Measurements from ENCODE around the gene EVA1A. TPM values are rescaled to one million over a fixed set of nuclear protein-coding genes. Genes with fewer than 3 reads are reported as not detected.
A peak's percentile ranks its signal among the peaks of the same experiment; 100 is the strongest.

Gene EVA1A
- total and polyA plus RNA-seq, 2 experiments from 2014 or later = 4.6 to 7.9 TPM

DNA sequence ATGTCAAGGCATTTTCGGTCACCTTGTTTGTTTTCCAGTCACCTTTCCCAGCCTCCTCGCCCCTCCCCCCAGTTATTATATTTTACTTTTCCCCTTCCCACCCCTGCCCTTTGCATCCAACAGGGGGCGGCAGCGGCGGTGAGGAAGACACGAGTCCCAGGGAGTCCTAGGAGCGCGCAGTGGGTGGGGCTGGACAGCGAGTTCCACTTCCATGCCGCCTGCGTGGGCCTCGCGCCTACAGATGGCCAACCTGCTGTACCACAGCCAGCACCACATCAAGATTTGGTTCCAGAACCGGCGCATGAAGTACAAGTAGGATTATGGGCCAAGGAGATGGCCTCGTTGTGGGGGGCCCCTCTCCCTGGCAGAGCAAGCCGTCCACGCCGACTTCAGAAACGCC lies 37.2 kb upstream of the EVA1A start:
- Mint-ChIP-seq H3K4me1 (no peaks in the 10 kb centered on the region), H3K4me3 (no peak overlapping the region), H3K27me3 (ENCODE audit: insufficient read depth, low read depth, poor library complexity) (peaks cover 3% of the 10 kb centered on the region), H3K36me3 (ENCODE audit: low read depth) (no peaks in the 10 kb centered on the region), H3K27ac (no peak overlapping the region), H3K9me3 (no peaks in the 10 kb centered on the region)
- H3K4me2 ChIP-seq = no peak overlapping the region
- H4K20me1 ChIP-seq (replicated peaks; ENCODE audit: insufficient read depth) = no peaks in the 10 kb centered on the region
- ATAC-seq = no peak; the same call in 2 of the 3 replicates
- TF ChIP-seq CTCF (conservative IDR thresholded peaks at IDR 0.05; ENCODE audit: low read depth in 2 of 2) = peak; percentile 48 to 50
- TF ChIP-seq CREB1 (CRISPR knock-in tag; IDR thresholded peaks at IDR 0.05; ENCODE audit: low read depth) = no peak
- H2AFZ ChIP-seq = no peak overlapping the region
- no peaks in the 10 kb centered on the region for H3K36me3 ChIP-seq (ENCODE audit: insufficient read depth)
- H3K9me2 ChIP-seq (ENCODE audit: insufficient read depth) = peaks cover 4% of the 10 kb centered on the region; the same call in 1 of the 2 replicates
- H3K79me2 ChIP-seq (replicated peaks; ENCODE audit: insufficient read depth) = no peaks in the 10 kb centered on the region
- H3F3A ChIP-seq (replicated peaks; ENCODE audit: low read depth) = no peaks in the 10 kb centered on the region
- H3K27ac ChIP-seq (ENCODE audit: low read depth) = no peak overlapping the region
- H3K4me1 ChIP-seq (ENCODE audit: insufficient read depth) = no peaks in the 10 kb centered on the region
- no peak overlapping the region for H3K4me3 ChIP-seq
- peak; percentile 36 for DNase-seq (ENCODE audit: low spot score)
- no peaks in the 10 kb centered on the region for H3K27me3 ChIP-seq (ENCODE audit: insufficient read depth)

GRCh38 chr2:75596784-75597183 lies 36.0 kb upstream of the EVA1A start:
- no peaks in the 10 kb centered on the region for H3F3A ChIP-seq (replicated peaks; ENCODE audit: low read depth)
- Mint-ChIP-seq H3K27me3 (ENCODE audit: insufficient read depth, low read depth, poor library complexity) (peaks cover 3% of the 10 kb centered on the region), H3K4me1 (peaks cover 4% of the 10 kb centered on the region; the same call in 1 of the 3 replicates), H3K4me3 (no peak overlapping the region), H3K27ac (no peak overlapping the region), H3K36me3 (ENCODE audit: low read depth) (no peaks in the 10 kb centered on the region), H3K9me3 (no peaks in the 10 kb centered on the region)
- H3K9me2 ChIP-seq (ENCODE audit: insufficient read depth) = peaks cover 4% of the 10 kb centered on the region; the same call in 1 of the 2 replicates
- no peaks in the 10 kb centered on the region for H3K79me2 ChIP-seq (replicated peaks; ENCODE audit: insufficient read depth)
- DNase-seq (ENCODE audit: low spot score) = no peak
- H4K20me1 ChIP-seq (replicated peaks; ENCODE audit: insufficient read depth) = no peaks in the 10 kb centered on the region
- H3K4me3 ChIP-seq = no peak overlapping the region
- ATAC-seq = no peak
- H3K36me3 ChIP-seq (ENCODE audit: insufficient read depth) = no peaks in the 10 kb centered on the region
- H3K4me1 ChIP-seq (ENCODE audit: insufficient read depth) = no peaks in the 10 kb centered on the region
- H3K27me3 ChIP-seq (ENCODE audit: insufficient read depth) = no peaks in the 10 kb centered on the region
- H3K27ac ChIP-seq (ENCODE audit: low read depth) = no peak overlapping the region
- no peak overlapping the region for H3K4me2 ChIP-seq
- H2AFZ ChIP-seq = no peak overlapping the region
- TF ChIP-seq ZNF462 (CRISPR knock-in tag; IDR thresholded peaks at IDR 0.05) (no peak), STAT1 (IDR thresholded peaks at IDR 0.05; ENCODE audit: unreplicated experiment) (no peak), POLR2AphosphoS5 (IDR thresholded peaks at IDR 0.05; ENCODE audit: low read depth) (no peak), EZH2phosphoT487 (IDR thresholded peaks at IDR 0.05; ENCODE audit: unreplicated experiment) (no peak), JUNB (IDR thresholded peaks at IDR 0.05; ENCODE audit: unreplicated experiment) (no peak), CREB1 (CRISPR knock-in tag; IDR thresholded peaks at IDR 0.05; ENCODE audit: low read depth) (no peak), NANOG (IDR thresholded peaks at IDR 0.05; ENCODE audit: borderline replicate concordance) (no peak), ZNF331 (CRISPR knock-in tag; IDR thresholded peaks at IDR 0.05; ENCODE audit: low read depth) (no peak), CTCF (conservative IDR thresholded peaks at IDR 0.05; ENCODE audit: low read depth in 2 of 2) (no peak), EZH2 (IDR thresholded peaks at IDR 0.05; ENCODE audit: low read depth, unreplicated experiment) (no peak)
